ENCODE data around the gene EDEM3.

Gene EDEM3

DNA sequence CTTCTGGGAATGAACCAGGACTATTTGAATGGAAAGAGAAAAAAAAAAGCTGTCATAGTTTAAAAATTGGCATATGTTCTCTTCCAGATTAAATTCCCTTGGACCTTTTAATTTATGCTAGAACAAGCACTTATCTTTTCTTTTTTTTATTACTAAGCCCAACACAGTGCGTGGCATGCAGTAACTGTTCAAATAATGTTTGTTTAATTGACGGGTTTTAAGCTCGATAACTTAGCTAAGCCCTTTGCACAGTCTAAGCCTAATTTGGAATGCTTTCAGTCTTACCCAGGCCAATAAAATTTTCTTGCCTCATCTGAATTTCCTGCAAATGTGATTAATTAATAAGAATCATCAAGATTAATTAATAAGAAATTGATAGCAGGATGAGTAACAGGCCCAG lies 39.3 kb upstream of the EDEM3 start:
- TF ChIP-seq CTCF (conservative IDR thresholded peaks at IDR 0.05; ENCODE audit: low read length) (no peak), EZH2phosphoT487 (IDR thresholded peaks at IDR 0.05; ENCODE audit: borderline replicate concordance) (no peak)
- Histone ChIP-seq H4K20me1 (ENCODE audit: insufficient read depth, low read length, poor library complexity, severe bottlenecking) (no peaks in the 10 kb centered on the region), H3K9me2 (replicated peaks; ENCODE audit: low read depth, low read length) (no peaks in the 10 kb centered on the region), H3K9ac (ENCODE audit: low read depth, low read length, poor library complexity, severe bottlenecking) (no peak overlapping the region), H3F3A (ENCODE audit: low read depth) (no peaks in the 10 kb centered on the region), H3K4me3 (ENCODE audit: low read length, poor library complexity, severe bottlenecking) (no peak overlapping the region), H3K4me2 (ENCODE audit: low read depth, low read length, poor library complexity, severe bottlenecking) (no peak overlapping the region), H3K79me2 (ENCODE audit: insufficient read depth, low read length) (no peaks in the 10 kb centered on the region), H2AFZ (ENCODE audit: low read length) (no peak overlapping the region), H3K27me3 (ENCODE audit: insufficient read depth, low read length, poor library complexity, severe bottlenecking) (no peaks in the 10 kb centered on the region), H3K9me3 (ENCODE audit: insufficient read depth, low read depth, low read length) (no peaks in the 10 kb centered on the region), H3K4me1 (ENCODE audit: insufficient read depth, low read length, poor library complexity, severe bottlenecking) (peaks cover 24% of the 10 kb centered on the region), H3K36me3 (ENCODE audit: insufficient read depth, low read length) (no peaks in the 10 kb centered on the region)

GRCh38 chr1:184792450-184792969 lies 37.9 kb upstream of the EDEM3 start:
- H3K4me2 ChIP-seq (ENCODE audit: low read depth, low read length, poor library complexity, severe bottlenecking): peak overlapping the region; percentile 50
- H3K9ac ChIP-seq (ENCODE audit: low read depth, low read length, poor library complexity, severe bottlenecking): peak overlapping the region; percentile 44

DNA sequence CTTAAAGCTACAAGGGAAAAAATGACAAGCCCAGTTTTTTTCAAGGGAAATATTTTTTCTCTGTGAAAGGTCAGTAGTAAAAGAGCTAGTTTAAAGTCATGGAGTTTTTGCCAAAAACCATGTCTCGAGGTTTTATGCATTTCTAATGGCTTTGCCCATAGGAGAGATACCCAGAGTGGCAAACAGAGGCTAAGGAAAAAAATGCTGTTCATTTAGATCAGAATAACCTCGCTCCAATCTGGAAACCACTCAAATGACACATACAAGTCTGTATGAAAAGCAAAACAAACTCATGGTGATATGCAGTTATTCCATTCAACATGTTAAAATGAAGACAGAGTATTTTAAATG lies 36.9 kb upstream of the EDEM3 start:
- Histone ChIP-seq H3K4me2 (ENCODE audit: low read depth, low read length, poor library complexity, severe bottlenecking) (no peak overlapping the region), H2AFZ (ENCODE audit: low read length) (no peak overlapping the region), H3K9ac (ENCODE audit: low read depth, low read length, poor library complexity, severe bottlenecking) (no peak overlapping the region), H3K9me2 (replicated peaks; ENCODE audit: low read depth, low read length) (no peaks in the 10 kb centered on the region), H3K4me1 (ENCODE audit: insufficient read depth, low read length, poor library complexity, severe bottlenecking) (peaks cover 24% of the 10 kb centered on the region), H3K36me3 (ENCODE audit: insufficient read depth, low read length) (no peaks in the 10 kb centered on the region), H3K4me3 (ENCODE audit: low read length, poor library complexity, severe bottlenecking) (no peak overlapping the region), H3F3A (ENCODE audit: low read depth) (no peaks in the 10 kb centered on the region), H4K20me1 (ENCODE audit: insufficient read depth, low read length, poor library complexity, severe bottlenecking) (no peaks in the 10 kb centered on the region), H3K27me3 (ENCODE audit: insufficient read depth, low read length, poor library complexity, severe bottlenecking) (no peaks in the 10 kb centered on the region), H3K79me2 (ENCODE audit: insufficient read depth, low read length) (no peaks in the 10 kb centered on the region), H3K9me3 (ENCODE audit: insufficient read depth, low read depth, low read length) (no peaks in the 10 kb centered on the region)
- TF ChIP-seq EZH2phosphoT487 (IDR thresholded peaks at IDR 0.05; ENCODE audit: borderline replicate concordance): no peak
- no peak for TF ChIP-seq CTCF (conservative IDR thresholded peaks at IDR 0.05; ENCODE audit: low read length)

More at GRCh38 chr1:184792450-184792969, 37.9 kb upstream of the EDEM3 start:
- no peaks in the 10 kb centered on the region for H3F3A ChIP-seq (ENCODE audit: low read depth)
- no peaks in the 10 kb centered on the region for H3K9me3 ChIP-seq (ENCODE audit: insufficient read depth, low read depth, low read length)
- no peaks in the 10 kb centered on the region for H3K36me3 ChIP-seq (ENCODE audit: insufficient read depth, low read length)
- TF ChIP-seq EZH2phosphoT487 (IDR thresholded peaks at IDR 0.05; ENCODE audit: borderline replicate concordance) (no peak), CTCF (conservative IDR thresholded peaks at IDR 0.05; ENCODE audit: low read length) (no peak)
- H3K79me2 ChIP-seq (ENCODE audit: insufficient read depth, low read length): no peaks in the 10 kb centered on the region
- peaks cover 24% of the 10 kb centered on the region for H3K4me1 ChIP-seq (ENCODE audit: insufficient read depth, low read length, poor library complexity, severe bottlenecking)
- no peaks in the 10 kb centered on the region for H4K20me1 ChIP-seq (ENCODE audit: insufficient read depth, low read length, poor library complexity, severe bottlenecking)
- H3K9me2 ChIP-seq (replicated peaks; ENCODE audit: low read depth, low read length): no peaks in the 10 kb centered on the region
- peak overlapping the region; percentile 44 for H3K4me3 ChIP-seq (ENCODE audit: low read length, poor library complexity, severe bottlenecking)
- peak overlapping the region; percentile 52 for H2AFZ ChIP-seq (ENCODE audit: low read length)
- no peaks in the 10 kb centered on the region for H3K27me3 ChIP-seq (ENCODE audit: insufficient read depth, low read length, poor library complexity, severe bottlenecking)

Data from Loucy (cell line).